ENCODE measurements around the gene VAV2. TPM values are rescaled to one million over a fixed set of nuclear protein-coding genes. Genes with fewer than 3 reads are reported as not detected.

Gene VAV2, protein sequence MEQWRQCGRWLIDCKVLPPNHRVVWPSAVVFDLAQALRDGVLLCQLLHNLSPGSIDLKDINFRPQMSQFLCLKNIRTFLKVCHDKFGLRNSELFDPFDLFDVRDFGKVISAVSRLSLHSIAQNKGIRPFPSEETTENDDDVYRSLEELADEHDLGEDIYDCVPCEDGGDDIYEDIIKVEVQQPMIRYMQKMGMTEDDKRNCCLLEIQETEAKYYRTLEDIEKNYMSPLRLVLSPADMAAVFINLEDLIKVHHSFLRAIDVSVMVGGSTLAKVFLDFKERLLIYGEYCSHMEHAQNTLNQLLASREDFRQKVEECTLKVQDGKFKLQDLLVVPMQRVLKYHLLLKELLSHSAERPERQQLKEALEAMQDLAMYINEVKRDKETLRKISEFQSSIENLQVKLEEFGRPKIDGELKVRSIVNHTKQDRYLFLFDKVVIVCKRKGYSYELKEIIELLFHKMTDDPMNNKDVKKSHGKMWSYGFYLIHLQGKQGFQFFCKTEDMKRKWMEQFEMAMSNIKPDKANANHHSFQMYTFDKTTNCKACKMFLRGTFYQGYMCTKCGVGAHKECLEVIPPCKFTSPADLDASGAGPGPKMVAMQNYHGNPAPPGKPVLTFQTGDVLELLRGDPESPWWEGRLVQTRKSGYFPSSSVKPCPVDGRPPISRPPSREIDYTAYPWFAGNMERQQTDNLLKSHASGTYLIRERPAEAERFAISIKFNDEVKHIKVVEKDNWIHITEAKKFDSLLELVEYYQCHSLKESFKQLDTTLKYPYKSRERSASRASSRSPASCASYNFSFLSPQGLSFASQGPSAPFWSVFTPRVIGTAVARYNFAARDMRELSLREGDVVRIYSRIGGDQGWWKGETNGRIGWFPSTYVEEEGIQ
- total RNA-seq (2021; ENCODE audit: unreplicated experiment) (24.7 TPM), Bru-seq, nascent RNA (percentile 59 among the genes with signal in this experiment), BruChase-seq, experiment 1, labeled RNA remaining after a 2-hour chase (percentile 57 among the genes with signal in this experiment), BruChase-seq, experiment 2, labeled RNA remaining after a 6-hour chase (percentile 63 among the genes with signal in this experiment)
- polyA plus RNA-seq (2012; ENCODE audit: insufficient read length) = 19.4 TPM
- long read RNA-seq, full-length matches to known transcripts = 28 of 65 reads
- long read RNA-seq, partial matches to known transcripts = 25 of 65 reads
- long read RNA-seq, other reads (novel, unspliced or antisense) = 12 of 65 reads

DNA sequence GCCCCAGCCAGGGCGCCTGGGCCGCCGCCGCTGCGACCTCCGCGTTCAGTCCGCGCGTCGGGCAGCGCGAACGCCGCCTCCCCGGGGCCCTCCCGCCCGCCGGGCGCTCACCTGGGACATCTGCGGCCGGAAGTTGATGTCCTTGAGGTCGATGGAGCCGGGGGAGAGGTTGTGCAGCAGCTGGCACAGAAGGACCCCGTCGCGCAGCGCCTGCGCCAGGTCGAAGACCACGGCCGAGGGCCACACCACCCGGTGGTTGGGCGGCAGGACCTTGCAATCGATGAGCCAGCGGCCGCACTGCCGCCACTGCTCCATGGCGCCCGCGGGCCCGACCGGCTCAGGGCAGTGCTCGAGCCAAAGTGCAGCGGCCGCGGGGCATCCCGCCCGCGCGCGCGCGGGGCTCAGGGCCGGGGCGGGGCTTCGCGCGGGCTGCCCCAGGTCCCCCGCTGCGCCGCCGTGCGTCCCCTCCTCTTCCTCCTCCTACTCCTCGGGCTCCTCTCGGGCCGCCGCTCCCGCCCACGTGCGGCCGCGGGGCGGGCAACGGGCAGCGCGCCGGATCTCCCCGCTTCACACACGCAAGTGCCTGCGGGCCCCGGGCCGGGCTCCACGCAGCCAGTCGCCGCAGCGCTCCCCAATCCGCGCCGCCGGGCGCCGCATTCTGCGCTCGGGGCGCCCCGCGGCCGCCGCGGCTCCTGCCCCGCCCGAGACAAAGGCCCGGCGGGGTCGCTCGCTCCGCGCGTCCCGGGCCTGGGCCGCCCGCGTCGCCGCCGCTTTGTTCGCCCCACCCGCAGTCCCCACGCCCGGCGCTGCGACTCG lies at the start of gene VAV2:
VAV2 (minus strand) TSS at position 361 of the 816 bp plus-strand sequence; CDS start at position 315, 46 bp downstream.
- peak within 1 kb of the TSS; percentile 66 to 77 for H3K4me3 ChIP-seq (ENCODE audit: low read depth in 2 of 2, low read length in 2 of 2)
- BruUV-seq (replicated peaks) = no TSS peak
- H3K27me3 ChIP-seq (ENCODE audit: control insufficient read depth, insufficient read depth, low read length) = no peaks in the 10 kb centered on the region
- H3K4me1 ChIP-seq (ENCODE audit: control insufficient read depth, insufficient read depth, low read length) = peaks cover 14% of the 10 kb centered on the region
- DNase-seq (ENCODE audit: low read depth, low spot score) (no peak), ATAC-seq (peak; percentile 76)
- H3K36me3 ChIP-seq (ENCODE audit: control insufficient read depth, insufficient read depth, low read length) = no peaks in the 10 kb centered on the region
- in situ Hi-C loops (cut with HindIII; ENCODE audit: low pct_unique_long_range_greater_than_20kb, low sequenced_read_pairs) = no loop called here
- TF ChIP-seq SIN3A (IDR thresholded peaks at IDR 0.05; ENCODE audit: borderline replicate concordance, insufficient read depth, low read depth, low read length) (peak; percentile 35; the same call in 1 of the 2 replicates), POLR2AphosphoS5 (IDR thresholded peaks at IDR 0.05; ENCODE audit: low read depth, low read length) (no peak)
- H3K9me3 ChIP-seq (ENCODE audit: control insufficient read depth, insufficient read depth, low read depth, low read length) = no peaks in the 10 kb centered on the region
- CTCF ChIA-PET = no interaction called here
- peak within 1 kb of the TSS; percentile 86 for H3K27ac ChIP-seq (ENCODE audit: low read length)
- intact Hi-C loops (cut with micrococcal nuclease; ENCODE audit: unreplicated experiment) = no loop called here
- POLR2A ChIA-PET = no interaction called here

DNA sequence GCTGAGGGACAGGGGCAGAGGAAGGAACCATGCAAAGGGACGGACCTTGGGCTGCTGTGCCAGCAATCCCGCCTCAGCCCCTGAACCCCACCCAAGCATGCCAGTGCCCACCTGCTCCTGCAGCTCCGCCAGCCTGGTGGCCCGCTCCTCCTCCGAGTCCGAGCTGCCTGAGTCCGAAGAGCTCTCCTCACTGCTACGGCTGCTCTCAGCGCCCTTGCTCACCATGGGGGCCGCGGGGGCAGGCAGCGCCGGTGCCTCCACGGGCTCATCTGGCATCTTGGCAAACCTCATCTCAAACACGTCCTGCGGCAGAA lies 49.5 kb upstream of the VAV2 start:
- no peaks in the 10 kb centered on the region for H3K27me3 ChIP-seq (ENCODE audit: control insufficient read depth, insufficient read depth, low read length)
- TF ChIP-seq, protein P1, sequence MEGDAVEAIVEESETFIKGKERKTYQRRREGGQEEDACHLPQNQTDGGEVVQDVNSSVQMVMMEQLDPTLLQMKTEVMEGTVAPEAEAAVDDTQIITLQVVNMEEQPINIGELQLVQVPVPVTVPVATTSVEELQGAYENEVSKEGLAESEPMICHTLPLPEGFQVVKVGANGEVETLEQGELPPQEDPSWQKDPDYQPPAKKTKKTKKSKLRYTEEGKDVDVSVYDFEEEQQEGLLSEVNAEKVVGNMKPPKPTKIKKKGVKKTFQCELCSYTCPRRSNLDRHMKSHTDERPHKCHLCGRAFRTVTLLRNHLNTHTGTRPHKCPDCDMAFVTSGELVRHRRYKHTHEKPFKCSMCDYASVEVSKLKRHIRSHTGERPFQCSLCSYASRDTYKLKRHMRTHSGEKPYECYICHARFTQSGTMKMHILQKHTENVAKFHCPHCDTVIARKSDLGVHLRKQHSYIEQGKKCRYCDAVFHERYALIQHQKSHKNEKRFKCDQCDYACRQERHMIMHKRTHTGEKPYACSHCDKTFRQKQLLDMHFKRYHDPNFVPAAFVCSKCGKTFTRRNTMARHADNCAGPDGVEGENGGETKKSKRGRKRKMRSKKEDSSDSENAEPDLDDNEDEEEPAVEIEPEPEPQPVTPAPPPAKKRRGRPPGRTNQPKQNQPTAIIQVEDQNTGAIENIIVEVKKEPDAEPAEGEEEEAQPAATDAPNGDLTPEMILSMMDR (IDR thresholded peaks at IDR 0.05) = no peak
- TF ChIP-seq, protein P2, sequence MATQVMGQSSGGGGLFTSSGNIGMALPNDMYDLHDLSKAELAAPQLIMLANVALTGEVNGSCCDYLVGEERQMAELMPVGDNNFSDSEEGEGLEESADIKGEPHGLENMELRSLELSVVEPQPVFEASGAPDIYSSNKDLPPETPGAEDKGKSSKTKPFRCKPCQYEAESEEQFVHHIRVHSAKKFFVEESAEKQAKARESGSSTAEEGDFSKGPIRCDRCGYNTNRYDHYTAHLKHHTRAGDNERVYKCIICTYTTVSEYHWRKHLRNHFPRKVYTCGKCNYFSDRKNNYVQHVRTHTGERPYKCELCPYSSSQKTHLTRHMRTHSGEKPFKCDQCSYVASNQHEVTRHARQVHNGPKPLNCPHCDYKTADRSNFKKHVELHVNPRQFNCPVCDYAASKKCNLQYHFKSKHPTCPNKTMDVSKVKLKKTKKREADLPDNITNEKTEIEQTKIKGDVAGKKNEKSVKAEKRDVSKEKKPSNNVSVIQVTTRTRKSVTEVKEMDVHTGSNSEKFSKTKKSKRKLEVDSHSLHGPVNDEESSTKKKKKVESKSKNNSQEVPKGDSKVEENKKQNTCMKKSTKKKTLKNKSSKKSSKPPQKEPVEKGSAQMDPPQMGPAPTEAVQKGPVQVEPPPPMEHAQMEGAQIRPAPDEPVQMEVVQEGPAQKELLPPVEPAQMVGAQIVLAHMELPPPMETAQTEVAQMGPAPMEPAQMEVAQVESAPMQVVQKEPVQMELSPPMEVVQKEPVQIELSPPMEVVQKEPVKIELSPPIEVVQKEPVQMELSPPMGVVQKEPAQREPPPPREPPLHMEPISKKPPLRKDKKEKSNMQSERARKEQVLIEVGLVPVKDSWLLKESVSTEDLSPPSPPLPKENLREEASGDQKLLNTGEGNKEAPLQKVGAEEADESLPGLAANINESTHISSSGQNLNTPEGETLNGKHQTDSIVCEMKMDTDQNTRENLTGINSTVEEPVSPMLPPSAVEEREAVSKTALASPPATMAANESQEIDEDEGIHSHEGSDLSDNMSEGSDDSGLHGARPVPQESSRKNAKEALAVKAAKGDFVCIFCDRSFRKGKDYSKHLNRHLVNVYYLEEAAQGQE (IDR thresholded peaks at IDR 0.05; ENCODE audit: insufficient read depth in 1 of 2, low read depth in 2 of 2, low read length in 1 of 2) = no peak
- no peak for TF ChIP-seq SIN3A (IDR thresholded peaks at IDR 0.05; ENCODE audit: borderline replicate concordance, insufficient read depth, low read depth, low read length)
- no peak for TF ChIP-seq POLR2AphosphoS5 (IDR thresholded peaks at IDR 0.05; ENCODE audit: low read depth, low read length)
- POLR2A ChIA-PET = interaction anchor here (0.6 kb wide), 1 partner anchor 20 kb away, joined by 3 read pairs; no protein-coding TSS in a partner anchor
- CTCF ChIA-PET = no interaction called here
- H3K9me3 ChIP-seq (ENCODE audit: control insufficient read depth, insufficient read depth, low read depth, low read length) = no peaks in the 10 kb centered on the region
- H3K36me3 ChIP-seq (ENCODE audit: control insufficient read depth, insufficient read depth, low read length) = no peaks in the 10 kb centered on the region
- in situ Hi-C loops (cut with HindIII; ENCODE audit: low pct_unique_long_range_greater_than_20kb, low sequenced_read_pairs) (no loop called here), intact Hi-C loops (cut with micrococcal nuclease; ENCODE audit: unreplicated experiment) (no loop called here)
- DNase-seq (ENCODE audit: low read depth, low spot score) = no peak
- no peak overlapping the region for H3K27ac ChIP-seq (ENCODE audit: low read length)
- no peak for ATAC-seq
- no peaks in the 10 kb centered on the region for H3K4me1 ChIP-seq (ENCODE audit: control insufficient read depth, insufficient read depth, low read length)
- no peak overlapping the region for H3K4me3 ChIP-seq (ENCODE audit: low read depth in 2 of 2, low read length in 2 of 2)
- BruUV-seq (replicated peaks) = no TSS peak
